Breast epithelium (tissue), 3 donors: Measurements from ENCODE around the gene FRMPD4.

ENCODE experiments used
- CTCF ChIP-seq, 3 donors: fragments of 450-650 bp; IDR thresholded peaks; one replicate each; pipeline ENCODE4 v1.5.1; 2016 to 2017; ENCODE audit warnings: antibody characterized with exemption in 3 of 3, mild to moderate bottlenecking in 3 of 3, moderate library complexity in 3 of 3
- POLR2A ChIP-seq: fragments of 450-650 bp; IDR thresholded peaks from one replicate; pipeline ENCODE4 v1.6.1; 2016; ENCODE audit warnings: antibody characterized with exemption, mild to moderate bottlenecking, moderate library complexity

- TF ChIP-seq CTCF (IDR thresholded peaks at IDR 0.05) (no peak), POLR2A (no peak)
Measured at GRCh38 chrX:12308420-12308819, 170.1 kb downstream of the FRMPD4 start.
